ENCODE data around the gene NSRP1. TPM values are rescaled to one million over a fixed set of nuclear protein-coding genes. Genes with fewer than 3 reads are reported as not detected.
"Not testable (repeated sequence)": the region's sequence is repeated elsewhere in the genome, so short reads cannot be mapped to it uniquely, and the experiment has no call there.

Gene NSRP1
- total RNA-seq, 1 donor from 2014 or later, result 35.3 TPM

DNA sequence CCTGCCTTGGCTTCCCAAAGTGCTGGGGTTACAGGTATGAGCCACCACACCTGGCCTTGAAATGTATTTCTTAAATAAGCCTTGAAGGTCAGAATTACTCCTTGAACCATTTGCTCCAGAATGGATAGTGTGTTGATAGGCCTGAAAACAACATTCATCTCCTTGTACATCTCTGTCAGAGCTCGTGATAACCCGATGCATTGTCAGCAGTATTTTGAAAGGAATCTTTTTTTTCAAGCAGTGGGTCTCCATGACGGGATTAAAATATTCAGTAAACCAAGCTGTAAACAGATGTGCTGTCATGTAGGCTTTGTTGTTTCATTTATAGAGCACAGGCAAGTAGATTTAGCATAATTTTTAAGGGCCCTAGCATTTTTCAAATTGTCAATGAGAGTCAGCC lies 16.6 kb downstream of the NSRP1 start:
- H3K27ac Mint-ChIP-seq, result no peak overlapping the region
- no peak for DNase-seq (ENCODE audit: low spot score)

GRCh38 chr17:30134551-30134950 lies 17.9 kb downstream of the NSRP1 start:
- no peak overlapping the region for H3K27ac Mint-ChIP-seq

More for the DNA sequence above, 16.6 kb downstream of the NSRP1 start:
- H3K4me1 Mint-ChIP-seq (ENCODE audit: low read depth), result peaks cover 25% of the 10 kb centered on the region
- H3K36me3 Mint-ChIP-seq (ENCODE audit: low read depth), result peaks cover 30% of the 10 kb centered on the region
- no peak overlapping the region for H3K4me3 Mint-ChIP-seq
- H3K27me3 Mint-ChIP-seq (ENCODE audit: insufficient read depth), result no peaks in the 10 kb centered on the region
- intact Hi-C loops (cut with micrococcal nuclease), result no loop called here
- no peaks in the 10 kb centered on the region for H3K9me3 Mint-ChIP-seq

GRCh38 chr17:30137158-30137557 lies 20.5 kb downstream of the NSRP1 start:
- H3K4me1 Mint-ChIP-seq (ENCODE audit: low read depth), result peaks cover 21% of the 10 kb centered on the region

More at GRCh38 chr17:30134551-30134950, 17.9 kb downstream of the NSRP1 start:
- no peak for DNase-seq (ENCODE audit: low spot score)
- Mint-ChIP-seq H3K36me3 (ENCODE audit: low read depth) (peaks cover 28% of the 10 kb centered on the region), H3K27me3 (ENCODE audit: insufficient read depth) (no peaks in the 10 kb centered on the region), H3K9me3 (no peaks in the 10 kb centered on the region), H3K4me1 (ENCODE audit: low read depth) (peaks cover 26% of the 10 kb centered on the region), H3K4me3 (no peak overlapping the region)
- intact Hi-C loops (cut with micrococcal nuclease), result no loop called here

GRCh38 chr17:30147860-30148259 lies 31.2 kb downstream of the NSRP1 start:
- H3K27ac Mint-ChIP-seq; H3K4me1 Mint-ChIP-seq (ENCODE audit: low read depth); intact Hi-C loops (cut with micrococcal nuclease); H3K4me3 Mint-ChIP-seq; DNase-seq (ENCODE audit: low spot score); H3K27me3 Mint-ChIP-seq (ENCODE audit: insufficient read depth); H3K36me3 Mint-ChIP-seq (ENCODE audit: low read depth); H3K9me3 Mint-ChIP-seq: not testable (repeated sequence)

More at GRCh38 chr17:30137158-30137557, 20.5 kb downstream of the NSRP1 start:
- H3K9me3 Mint-ChIP-seq, result no peaks in the 10 kb centered on the region
- no peaks in the 10 kb centered on the region for H3K27me3 Mint-ChIP-seq (ENCODE audit: insufficient read depth)
- H3K4me3 Mint-ChIP-seq, result no peak overlapping the region
- DNase-seq (ENCODE audit: low spot score), result no peak
- intact Hi-C loops (cut with micrococcal nuclease), result no loop called here
- H3K36me3 Mint-ChIP-seq (ENCODE audit: low read depth), result peaks cover 23% of the 10 kb centered on the region
- no peak overlapping the region for H3K27ac Mint-ChIP-seq

DNA sequence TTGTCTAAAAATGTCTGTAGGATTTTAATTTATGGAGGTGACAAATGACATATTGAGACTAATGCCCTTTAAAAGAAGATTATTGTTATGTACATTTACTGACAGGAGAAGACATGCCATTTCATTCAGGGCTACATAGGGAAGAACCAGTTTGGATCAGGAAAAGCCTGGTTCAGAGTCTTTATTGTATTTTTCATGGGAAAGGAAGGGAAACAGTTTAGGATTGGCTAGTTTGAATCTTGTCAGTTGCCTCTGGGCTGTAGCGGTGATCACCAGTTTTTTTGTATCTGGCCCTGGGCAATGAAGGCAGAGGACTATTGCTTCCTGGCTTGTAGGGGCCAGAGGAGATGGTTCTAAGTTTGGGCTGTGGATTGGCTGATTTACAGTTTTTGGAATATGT lies 31.8 kb downstream of the NSRP1 start:
- Mint-ChIP-seq H3K27me3 (ENCODE audit: insufficient read depth) (no peaks in the 10 kb centered on the region), H3K27ac (peak overlapping the region; percentile 38), H3K36me3 (ENCODE audit: low read depth) (peaks cover 4% of the 10 kb centered on the region), H3K4me3 (no peak overlapping the region), H3K4me1 (ENCODE audit: low read depth) (peaks cover 10% of the 10 kb centered on the region), H3K9me3 (no peaks in the 10 kb centered on the region)
- intact Hi-C loops (cut with micrococcal nuclease), result no loop called here
- DNase-seq (ENCODE audit: low spot score), result no peak

DNA sequence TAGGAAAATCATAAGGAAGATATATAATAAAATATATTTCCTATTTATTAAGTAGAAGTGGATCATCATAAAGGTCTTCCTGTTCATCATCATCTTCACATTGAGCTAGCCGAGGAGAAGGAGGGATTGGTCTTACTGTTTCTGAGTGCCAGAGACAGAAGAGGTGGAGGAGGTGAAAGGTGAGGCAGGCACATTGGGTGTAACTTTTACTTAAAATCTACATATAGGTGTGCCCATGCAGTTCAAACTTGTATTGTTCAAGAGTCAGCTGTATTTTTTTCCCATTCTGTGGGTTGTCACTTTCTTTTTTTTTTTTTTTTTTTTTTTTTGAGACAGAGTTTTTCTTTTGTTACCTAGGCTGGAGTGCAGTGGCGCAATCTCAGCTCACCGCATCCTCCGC lies 34.9 kb downstream of the NSRP1 start:
- H3K36me3 Mint-ChIP-seq (ENCODE audit: low read depth), result peaks cover 4% of the 10 kb centered on the region

GRCh38 chr17:30153463-30153862 lies 36.8 kb downstream of the NSRP1 start:
- peaks cover 3% of the 10 kb centered on the region for H3K4me1 Mint-ChIP-seq (ENCODE audit: low read depth)
- H3K36me3 Mint-ChIP-seq (ENCODE audit: low read depth), result peaks cover 16% of the 10 kb centered on the region
- no peak overlapping the region for H3K27ac Mint-ChIP-seq
- no peaks in the 10 kb centered on the region for H3K27me3 Mint-ChIP-seq (ENCODE audit: insufficient read depth)
- no peak for DNase-seq (ENCODE audit: low spot score)
- intact Hi-C loops (cut with micrococcal nuclease), result no loop called here
- H3K9me3 Mint-ChIP-seq, result no peaks in the 10 kb centered on the region
- no peak overlapping the region for H3K4me3 Mint-ChIP-seq

More for the DNA sequence above, 34.9 kb downstream of the NSRP1 start:
- intact Hi-C loops (cut with micrococcal nuclease), result no loop called here
- no peak overlapping the region for H3K27ac Mint-ChIP-seq
- no peaks in the 10 kb centered on the region for H3K9me3 Mint-ChIP-seq
- no peak overlapping the region for H3K4me3 Mint-ChIP-seq
- H3K27me3 Mint-ChIP-seq (ENCODE audit: insufficient read depth), result no peaks in the 10 kb centered on the region
- no peak for DNase-seq (ENCODE audit: low spot score)
- peaks cover 10% of the 10 kb centered on the region for H3K4me1 Mint-ChIP-seq (ENCODE audit: low read depth)

GRCh38 chr17:30155389-30155788 lies 38.8 kb downstream of the NSRP1 start:
- H3K4me3 Mint-ChIP-seq, result no peak overlapping the region

DNA sequence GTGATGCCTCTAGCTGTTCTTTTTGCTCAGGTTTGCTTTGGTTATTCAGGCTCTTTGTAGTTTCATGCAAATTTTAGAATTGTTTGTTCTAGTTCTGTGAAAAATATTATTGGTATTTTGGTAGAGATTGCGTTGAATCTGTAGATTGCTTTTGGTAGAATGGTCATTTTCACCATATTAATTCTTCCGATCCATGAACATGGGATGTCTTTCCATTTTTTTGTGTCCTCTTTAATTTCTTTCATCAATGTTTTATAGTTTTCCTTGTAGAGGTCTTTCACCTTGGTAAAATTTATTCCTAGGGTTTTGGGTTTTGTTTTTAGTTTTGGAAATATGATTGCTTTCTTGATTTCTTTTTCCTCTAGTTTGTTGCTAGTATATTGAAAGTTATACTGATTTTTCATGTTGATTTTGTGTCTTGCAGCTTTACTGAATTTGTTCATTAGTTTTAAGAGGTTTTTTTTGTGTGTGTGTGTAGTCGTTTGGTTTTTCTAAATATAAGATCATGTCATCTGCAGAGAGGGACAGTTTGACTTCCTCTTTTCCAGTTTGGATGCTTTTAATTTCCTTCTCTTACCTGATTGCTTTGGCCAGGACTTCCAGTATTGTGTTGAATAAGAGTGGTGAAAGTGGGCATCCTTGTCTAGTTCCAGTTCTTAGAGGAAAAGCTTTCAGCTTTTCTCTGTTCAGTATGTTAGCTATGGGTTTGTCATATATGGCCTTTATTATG lies 42.4 kb downstream of the NSRP1 start:
- Mint-ChIP-seq H3K4me3 (no peak overlapping the region), H3K9me3 (peaks cover 18% of the 10 kb centered on the region), H3K36me3 (ENCODE audit: low read depth) (peaks cover 37% of the 10 kb centered on the region), H3K4me1 (ENCODE audit: low read depth) (no peaks in the 10 kb centered on the region), H3K27ac (no peak overlapping the region), H3K27me3 (ENCODE audit: insufficient read depth) (no peaks in the 10 kb centered on the region)
- intact Hi-C loops (cut with micrococcal nuclease), result no loop called here
- DNase-seq (ENCODE audit: low spot score), result no peak

More at GRCh38 chr17:30155389-30155788, 38.8 kb downstream of the NSRP1 start:
- Mint-ChIP-seq H3K9me3 (peaks cover 14% of the 10 kb centered on the region), H3K36me3 (ENCODE audit: low read depth) (peaks cover 32% of the 10 kb centered on the region), H3K27me3 (ENCODE audit: insufficient read depth) (no peaks in the 10 kb centered on the region), H3K4me1 (ENCODE audit: low read depth) (no peaks in the 10 kb centered on the region), H3K27ac (no peak overlapping the region)
- no peak for DNase-seq (ENCODE audit: low spot score)
- intact Hi-C loops (cut with micrococcal nuclease), result no loop called here

- peaks cover 18% of the 10 kb centered on the region for H3K9me3 Mint-ChIP-seq
- H3K4me1 Mint-ChIP-seq (ENCODE audit: low read depth), result peaks cover 5% of the 10 kb centered on the region
- intact Hi-C loops (cut with micrococcal nuclease), result no loop called here
- H3K27ac Mint-ChIP-seq, result no peak overlapping the region
- H3K27me3 Mint-ChIP-seq (ENCODE audit: insufficient read depth), result no peaks in the 10 kb centered on the region
- H3K4me3 Mint-ChIP-seq, result no peak overlapping the region
- H3K36me3 Mint-ChIP-seq (ENCODE audit: low read depth), result peaks cover 41% of the 10 kb centered on the region
- no peak for DNase-seq (ENCODE audit: low spot score)
These were observed 44.0 kb downstream of the NSRP1 start for GRCh38 chr17:30160419-30161172.

DNA sequence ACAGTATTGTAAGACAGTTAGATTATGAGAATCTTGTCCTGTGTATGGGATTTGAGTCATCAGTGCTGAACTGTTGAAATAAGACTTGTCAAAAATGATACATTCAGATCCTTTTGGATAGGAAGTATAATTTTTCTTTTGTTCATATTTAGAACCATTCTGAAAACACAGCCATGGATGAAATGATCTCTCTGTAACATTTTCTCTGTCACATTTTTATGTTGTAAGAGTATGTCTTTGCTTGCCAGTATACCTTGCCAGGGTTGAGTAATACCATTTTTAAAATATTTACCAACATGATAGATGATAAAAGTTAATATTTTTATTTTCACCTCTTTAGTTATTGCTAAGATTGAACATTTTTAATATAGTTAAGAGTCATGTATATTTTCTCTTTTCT lies 45.0 kb downstream of the NSRP1 start:
- H3K36me3 Mint-ChIP-seq (ENCODE audit: low read depth), result peaks cover 41% of the 10 kb centered on the region
- DNase-seq (ENCODE audit: low spot score), result no peak
- no peak overlapping the region for H3K27ac Mint-ChIP-seq
- H3K9me3 Mint-ChIP-seq, result peaks cover 18% of the 10 kb centered on the region
- intact Hi-C loops (cut with micrococcal nuclease), result no loop called here
- H3K4me3 Mint-ChIP-seq, result no peak overlapping the region
- no peaks in the 10 kb centered on the region for H3K27me3 Mint-ChIP-seq (ENCODE audit: insufficient read depth)
- peaks cover 12% of the 10 kb centered on the region for H3K4me1 Mint-ChIP-seq (ENCODE audit: low read depth)

DNA sequence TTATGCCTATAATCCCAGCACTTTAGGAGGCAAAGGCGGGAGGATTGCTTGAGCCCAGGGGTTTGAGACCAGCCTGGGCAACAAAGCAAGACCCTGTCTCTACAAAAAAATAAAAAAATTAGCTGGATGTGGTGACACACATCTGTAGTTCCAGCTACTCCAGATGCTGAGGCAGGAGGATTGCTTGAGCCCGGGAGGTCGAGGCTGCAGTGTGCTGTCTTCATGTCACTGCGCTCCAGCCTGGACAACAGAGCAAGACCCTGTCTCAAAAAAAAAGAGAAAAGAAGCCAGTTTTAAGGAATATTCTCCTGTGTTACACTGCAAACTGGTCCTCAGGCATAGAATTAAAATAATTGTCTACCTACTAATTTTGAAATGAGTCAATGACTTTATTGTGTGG lies 47.9 kb downstream of the NSRP1 start:
- Mint-ChIP-seq H3K36me3 (ENCODE audit: low read depth) (peaks cover 25% of the 10 kb centered on the region), H3K4me3 (no peak overlapping the region), H3K27ac (no peak overlapping the region), H3K9me3 (peaks cover 12% of the 10 kb centered on the region), H3K4me1 (ENCODE audit: low read depth) (peaks cover 12% of the 10 kb centered on the region), H3K27me3 (ENCODE audit: insufficient read depth) (no peaks in the 10 kb centered on the region)
- intact Hi-C loops (cut with micrococcal nuclease), result no loop called here
- no peak for DNase-seq (ENCODE audit: low spot score)

- H3K4me3 Mint-ChIP-seq, result no peak overlapping the region
- DNase-seq (ENCODE audit: low spot score), result no peak
- peaks cover 20% of the 10 kb centered on the region for H3K36me3 Mint-ChIP-seq (ENCODE audit: low read depth)
- intact Hi-C loops (cut with micrococcal nuclease), result no loop called here
- no peaks in the 10 kb centered on the region for H3K27me3 Mint-ChIP-seq (ENCODE audit: insufficient read depth)
- H3K27ac Mint-ChIP-seq, result no peak overlapping the region
- H3K9me3 Mint-ChIP-seq, result peaks cover 7% of the 10 kb centered on the region
- H3K4me1 Mint-ChIP-seq (ENCODE audit: low read depth), result peaks cover 13% of the 10 kb centered on the region
These were observed 48.5 kb downstream of the NSRP1 start for GRCh38 chr17:30165147-30165546.

All from activated T-helper 1 cell treated with anti-CD3 and anti-CD28 coated beads, Interleukin-12 subunit alpha, Interleukin-12 subunit beta, Interleukin-2, Interleukin-4 antibody, amounts not matched to agents 30 ng/mL and 10 ng/mL and 1 ng/mL, durations not matched to agents 14 hours and 24 hours and 36 hours (primary cell).